ENCODE results near the gene FUT6.
"Not testable (repeated sequence)": the region's sequence is repeated elsewhere in the genome, so short reads cannot be mapped to it uniquely, and the experiment has no call there.

Gene FUT6

DNA sequence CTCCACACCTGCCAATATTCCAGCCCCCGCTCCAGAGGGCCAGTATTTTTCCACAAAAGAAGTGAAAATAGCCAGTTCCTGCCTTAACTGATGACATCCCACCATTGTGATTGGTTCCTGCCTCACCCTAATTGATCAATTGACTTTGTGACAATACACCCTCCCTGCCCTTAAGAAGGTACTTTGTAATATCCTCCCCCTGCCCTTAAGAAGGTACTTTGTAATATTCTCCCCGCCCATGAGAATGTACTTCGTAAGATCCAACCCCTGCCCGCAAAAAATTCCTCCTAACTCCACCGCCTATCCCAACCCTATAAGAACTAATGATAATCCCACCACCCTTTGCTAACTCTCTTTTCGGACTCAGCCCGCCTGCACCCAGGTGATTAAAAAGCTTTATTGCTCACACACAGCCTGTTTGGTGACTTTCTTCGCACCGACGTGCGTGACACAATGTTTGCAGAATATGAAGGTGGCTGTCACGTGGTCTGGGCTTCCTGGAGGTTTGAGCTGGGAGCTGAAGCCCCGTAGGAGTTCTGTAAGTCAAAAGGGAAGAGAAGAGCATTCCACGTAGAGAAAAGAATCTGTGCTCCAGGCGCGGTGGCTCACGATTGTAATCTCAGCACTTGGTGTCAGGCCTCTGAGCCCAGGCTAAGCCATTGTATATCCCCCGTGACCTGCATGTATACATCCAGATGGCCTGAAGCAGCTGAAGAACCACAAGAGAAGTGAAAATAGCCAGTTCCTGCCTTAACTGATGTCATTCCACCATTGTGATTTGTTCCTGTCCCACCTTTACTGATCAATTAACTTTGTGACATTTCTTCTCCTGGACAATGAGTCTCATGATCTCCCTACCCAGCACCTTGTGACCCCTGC is 17.9 kb upstream of the FUT6 start:
- no peak for DNase-seq (ENCODE audit: low read depth)

DNA sequence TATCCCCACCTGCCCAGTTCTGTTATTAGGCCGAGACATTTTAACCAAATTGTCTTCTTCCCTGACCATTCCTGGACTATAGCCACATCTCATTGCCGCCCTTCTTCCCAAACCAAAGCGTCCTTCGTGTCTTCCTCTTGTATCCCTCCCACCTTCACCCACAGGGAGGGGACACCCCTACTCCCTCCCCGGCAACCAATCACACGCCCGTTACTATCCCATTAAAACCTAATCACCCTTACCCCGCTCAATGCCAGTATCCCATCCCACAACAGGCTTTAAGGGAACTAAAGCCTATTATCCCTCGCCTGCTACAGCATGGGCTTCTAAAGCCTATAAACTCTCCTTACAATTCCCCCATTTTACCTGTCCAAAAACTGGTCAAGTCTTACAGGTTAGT is 15.6 kb upstream of the FUT6 start:
- not testable (repeated sequence) for DNase-seq (ENCODE audit: low read depth)

DNA sequence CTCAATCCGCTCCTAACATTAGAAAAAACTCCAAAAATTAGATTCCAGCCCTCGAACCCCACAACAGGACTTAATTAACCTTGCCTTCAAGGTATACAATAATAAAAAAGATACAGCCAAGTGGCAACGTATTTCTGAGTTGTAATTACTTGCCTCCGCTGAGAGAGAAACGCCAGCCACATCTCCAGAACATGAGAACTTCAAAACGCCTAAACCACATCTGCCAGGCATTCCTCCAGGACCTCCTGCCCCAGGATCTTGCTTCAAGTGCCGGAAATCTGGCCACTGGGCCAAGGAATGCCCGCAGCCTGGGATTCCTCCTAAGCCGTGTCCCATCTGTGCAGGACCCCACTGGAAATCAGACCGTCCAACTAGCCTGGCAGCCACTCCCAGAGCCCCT is 14.6 kb upstream of the FUT6 start:
- DNase-seq (ENCODE audit: low read depth), result not testable (repeated sequence)

DNA sequence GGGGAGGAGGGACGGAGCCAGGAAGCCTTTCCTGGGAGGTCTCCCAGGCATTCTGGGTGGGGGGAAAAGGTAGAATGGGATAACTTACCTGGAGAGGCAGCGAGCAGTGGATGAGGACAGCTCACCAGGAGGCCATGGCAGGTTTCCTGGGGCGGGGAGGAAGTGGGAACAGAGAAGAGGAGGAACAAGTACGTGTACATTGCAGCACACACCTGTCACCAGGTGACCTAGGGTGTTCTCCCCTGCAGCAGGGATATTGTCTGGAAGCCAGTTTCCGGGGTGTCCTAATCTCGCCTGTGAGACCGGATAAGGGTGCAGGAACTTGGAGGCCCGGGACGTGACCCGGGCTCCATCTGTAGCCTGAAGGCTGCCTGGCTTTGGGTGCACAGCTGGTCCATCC is 11.8 kb upstream of the FUT6 start, which contains the start of gene FUT3:
Gene FUT3, minus strand, starts transcription at position 148 of the 400 bp plus-strand sequence.
- no peak for DNase-seq (ENCODE audit: low read depth)

DNA sequence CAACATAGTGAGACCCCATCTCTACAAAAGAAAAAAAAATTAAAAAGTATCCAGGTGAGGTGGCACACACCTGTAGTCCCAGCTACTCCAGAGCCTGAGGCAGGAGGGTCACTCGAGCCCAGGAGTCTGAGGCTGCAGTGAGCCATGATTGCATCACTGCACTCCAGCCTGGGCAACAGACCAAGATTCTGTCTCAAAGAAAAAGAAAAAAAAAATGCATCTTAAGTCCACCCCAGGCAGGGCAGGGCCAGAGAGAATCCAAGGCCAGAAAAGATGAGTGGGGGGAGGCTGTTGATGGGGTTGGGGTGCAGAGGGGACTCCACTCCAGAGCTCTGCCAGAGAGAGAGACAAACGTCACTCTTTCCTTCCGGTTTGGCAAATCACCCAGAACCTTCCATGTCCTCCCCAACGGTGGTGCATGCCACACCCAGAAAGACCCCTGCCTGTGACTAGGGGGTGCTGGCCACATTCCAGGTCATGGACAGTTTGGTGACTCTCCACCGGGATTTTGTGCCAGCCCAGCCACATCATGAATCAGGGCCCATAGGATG is 11.3 kb upstream of the FUT6 start:
- DNase-seq (ENCODE audit: low read depth), result no peak

DNA sequence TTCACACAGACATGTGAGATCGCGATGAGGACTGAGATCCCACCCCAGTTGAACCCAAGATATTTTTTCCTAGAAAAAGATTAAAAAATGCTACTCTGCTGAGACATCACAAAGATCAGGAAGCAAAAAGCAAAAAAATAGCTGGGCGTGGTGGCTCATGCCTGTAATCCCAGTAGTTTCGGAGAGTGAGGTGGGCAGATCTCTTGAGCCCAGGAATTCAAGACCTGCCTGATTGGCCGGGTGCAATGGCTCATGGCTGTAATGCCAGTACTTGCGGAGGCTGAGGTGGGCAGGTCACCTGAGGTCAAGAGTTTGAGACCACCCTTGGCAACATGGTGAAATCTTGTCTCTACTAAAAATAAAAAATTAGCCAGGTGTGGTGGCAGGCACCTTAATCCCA is 10.7 kb upstream of the FUT6 start:
- DNase-seq (ENCODE audit: low read depth), result no peak

DNA sequence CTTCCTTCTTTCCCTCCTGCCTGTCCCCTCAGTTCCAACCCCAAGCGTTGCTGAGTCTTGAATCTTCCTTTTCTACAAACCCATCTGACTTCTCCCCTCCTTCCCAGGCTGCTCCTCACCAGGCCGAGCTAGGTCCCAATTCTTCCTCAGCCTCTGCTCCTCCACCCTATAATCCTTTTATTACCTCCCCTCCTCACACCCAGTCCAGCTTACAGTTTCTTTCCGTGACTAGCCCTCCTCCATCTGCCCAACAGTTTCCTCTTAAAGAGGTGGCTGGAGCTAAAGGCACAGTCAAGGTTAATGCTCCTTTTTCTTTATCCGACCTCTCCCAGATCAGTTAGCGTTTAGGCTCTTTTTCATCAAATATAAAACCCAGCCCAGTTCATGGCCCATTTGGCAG is 9.1 kb upstream of the FUT6 start:
- not testable (repeated sequence) for DNase-seq (ENCODE audit: low read depth)

DNA sequence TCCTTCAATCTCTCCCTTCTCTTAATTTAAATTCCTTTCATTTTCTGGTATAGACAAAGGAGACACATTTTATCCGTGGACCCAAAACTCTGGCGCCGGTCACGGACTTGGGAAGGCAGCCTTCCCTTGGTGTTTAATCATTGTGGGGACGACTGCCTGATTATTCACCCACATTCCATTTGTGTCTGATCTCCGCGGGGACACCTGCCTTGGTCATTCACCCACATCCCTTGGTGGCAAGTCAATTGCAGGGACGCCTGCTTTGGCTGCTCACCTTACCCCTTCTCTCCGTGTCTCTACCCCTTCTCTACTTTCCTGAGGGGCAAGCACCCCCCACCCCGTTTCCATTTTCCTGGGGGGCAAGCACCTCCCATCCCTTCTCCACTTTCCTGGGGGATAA is 8.3 kb upstream of the FUT6 start:
- DNase-seq (ENCODE audit: low read depth), result not testable (repeated sequence)

DNA sequence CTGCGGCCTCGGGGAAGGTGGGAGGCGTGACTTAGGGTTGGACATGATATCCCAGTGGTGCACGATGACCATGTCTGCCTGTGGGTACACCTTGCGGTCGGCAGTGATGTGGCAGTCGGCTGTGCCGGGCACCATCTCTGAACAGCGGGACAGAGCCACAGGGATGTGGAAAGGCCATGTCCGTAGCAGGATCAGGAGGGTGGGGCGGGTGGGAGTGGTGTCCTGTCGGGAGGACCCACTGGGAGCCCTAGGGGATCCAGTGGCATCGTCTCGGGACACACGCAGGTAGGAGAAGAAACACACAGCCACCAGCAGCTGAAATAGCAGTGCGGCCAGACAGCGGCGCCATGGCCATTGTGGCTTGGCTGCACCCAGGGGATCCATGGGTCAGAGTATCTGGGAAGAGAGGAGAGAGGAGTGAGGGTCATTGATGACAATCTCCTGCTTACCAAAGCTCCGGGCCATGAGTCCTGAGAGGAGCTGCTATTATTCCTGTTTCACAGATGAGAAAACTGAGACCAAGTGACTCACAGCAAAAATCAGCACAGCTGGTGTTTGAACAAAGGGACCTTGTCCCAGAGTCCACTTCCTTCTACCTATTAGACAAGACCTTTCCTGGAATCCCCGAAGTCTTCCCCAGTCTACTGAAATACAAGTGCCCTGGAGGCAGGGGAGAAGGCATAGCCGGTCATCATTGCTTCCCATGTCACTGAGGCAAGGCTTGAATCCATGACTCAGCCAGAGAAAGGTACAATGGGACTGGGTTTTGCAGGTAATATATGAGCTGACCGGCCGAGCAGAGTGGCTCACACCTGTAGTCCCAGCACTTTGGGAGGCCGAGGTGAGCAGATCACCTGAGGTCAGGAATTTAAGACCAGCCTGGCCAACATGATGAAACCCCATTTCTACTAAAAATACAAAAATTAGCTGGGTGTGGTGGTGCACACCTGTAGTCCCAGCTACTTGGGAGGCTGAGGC is 5.2 kb upstream of the FUT6 start:
- no peak for DNase-seq (ENCODE audit: low read depth)

DNA sequence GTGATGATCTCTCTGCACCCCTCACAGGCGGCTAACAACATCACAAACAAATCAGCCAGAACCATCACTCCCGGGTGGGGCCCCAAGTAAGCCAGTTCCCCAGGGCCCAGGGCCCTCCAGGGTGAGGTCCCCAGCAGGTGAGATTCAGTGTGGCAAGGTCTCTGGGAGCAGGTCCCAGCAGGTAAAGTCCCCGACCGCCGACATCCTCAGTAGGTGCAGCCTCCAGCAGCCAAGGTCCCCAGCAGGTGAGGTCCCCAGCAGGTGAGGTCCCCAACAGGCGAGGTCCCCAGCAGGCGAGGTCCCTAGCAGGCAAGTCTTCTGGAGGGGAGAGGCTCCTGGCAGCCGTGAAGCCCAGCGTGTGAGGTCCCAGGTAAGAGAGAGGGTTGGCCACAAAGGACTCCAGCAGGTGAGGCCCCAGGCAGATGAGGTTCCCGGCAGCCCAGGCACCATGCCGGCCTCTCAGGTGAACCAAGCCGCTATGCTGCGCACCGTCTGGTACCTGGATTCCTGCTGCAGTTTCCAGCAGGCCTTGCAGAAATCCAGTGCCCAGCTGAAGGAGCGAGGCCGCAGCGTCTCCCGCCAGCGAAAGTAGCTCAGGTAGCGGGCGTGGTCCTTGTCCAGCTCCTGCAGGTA is 3.9 kb upstream of the FUT6 start:
- no peak for DNase-seq (ENCODE audit: low read depth)

DNA sequence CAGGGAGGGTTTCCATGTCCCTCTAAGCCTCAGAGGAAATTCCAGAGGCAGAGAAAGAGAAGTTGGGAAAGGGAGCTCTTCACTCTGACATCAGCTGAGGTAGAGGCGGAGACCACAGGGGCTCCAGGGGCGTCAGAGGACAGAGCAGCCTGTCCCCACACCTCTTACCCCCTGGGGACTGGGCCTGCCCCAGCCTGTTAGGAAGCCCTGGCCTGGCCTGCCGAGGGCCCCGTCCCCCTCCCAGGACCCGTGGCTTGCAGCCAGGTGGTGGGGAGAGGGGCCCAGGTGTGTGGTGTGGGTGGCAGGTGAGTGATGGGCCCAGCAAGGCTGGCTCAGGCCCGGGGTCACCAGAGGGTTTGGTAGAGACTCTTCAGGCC is 2.2 kb upstream of the FUT6 start:
- DNase-seq (ENCODE audit: low read depth), result not testable (repeated sequence)

DNA sequence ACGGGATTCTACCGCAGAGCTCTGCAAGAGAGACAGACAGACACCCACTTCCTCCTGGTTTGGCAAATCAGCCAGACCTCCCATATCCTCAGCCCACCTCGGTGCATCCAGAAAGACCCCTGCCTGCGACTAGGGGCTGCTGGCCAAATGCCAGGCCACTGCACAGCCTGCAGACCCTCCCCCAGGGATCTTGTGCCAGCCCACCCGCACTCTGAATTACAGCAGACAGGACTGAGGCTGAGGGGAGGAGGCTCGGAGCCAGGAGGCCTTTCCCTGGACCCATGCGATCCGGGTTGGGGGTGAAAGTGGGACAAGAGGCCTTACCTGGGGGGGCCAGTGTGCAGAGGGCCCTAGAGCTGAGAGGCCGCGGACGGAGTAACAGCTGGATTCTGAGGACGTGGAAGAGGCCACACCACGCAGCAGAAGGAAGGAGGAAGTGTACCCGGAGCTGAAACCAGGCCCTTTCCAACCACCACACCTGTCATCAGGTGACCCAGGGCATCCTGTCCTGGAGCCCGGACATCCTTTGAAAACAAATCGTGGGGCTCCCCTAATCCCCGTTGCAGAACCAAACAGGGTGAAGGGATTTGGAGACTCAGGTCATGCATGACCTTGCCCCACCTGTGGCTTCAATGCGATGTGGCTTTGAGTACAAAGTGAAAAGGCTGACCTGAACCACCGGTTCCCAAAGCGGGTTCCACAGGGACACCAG is 993 bp downstream of the FUT6 start:
- DNase-seq (ENCODE audit: low read depth), result no peak

DNA sequence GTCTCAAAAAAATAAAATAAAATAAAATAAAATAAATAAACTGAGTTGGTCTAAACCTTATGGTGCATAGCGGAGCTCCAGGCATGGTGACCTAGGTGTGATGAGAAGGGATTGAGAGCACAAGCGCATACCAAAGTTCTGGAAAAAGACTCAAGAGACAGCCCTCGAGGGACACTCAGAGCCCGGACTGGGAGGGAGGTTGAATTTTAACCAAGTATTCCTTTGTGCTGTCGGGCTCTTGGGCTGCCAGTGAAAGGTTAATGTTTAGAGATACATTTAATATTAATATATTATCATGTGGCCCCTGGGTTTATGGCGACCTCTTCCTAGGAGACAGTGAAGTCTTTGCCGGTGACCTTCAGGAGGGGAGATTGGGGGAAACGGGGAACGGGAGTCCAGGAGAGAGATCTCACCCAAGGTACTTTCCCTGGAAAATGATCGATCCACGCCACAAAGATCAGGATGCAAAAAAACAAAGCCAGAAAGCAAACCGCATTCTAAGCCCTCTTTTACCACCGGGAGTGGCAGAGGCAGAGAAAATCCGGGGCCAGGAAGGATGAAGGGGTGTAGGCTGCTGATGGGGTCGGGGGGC is 1.6 kb downstream of the FUT6 start:
- no peak for DNase-seq (ENCODE audit: low read depth)

DNA sequence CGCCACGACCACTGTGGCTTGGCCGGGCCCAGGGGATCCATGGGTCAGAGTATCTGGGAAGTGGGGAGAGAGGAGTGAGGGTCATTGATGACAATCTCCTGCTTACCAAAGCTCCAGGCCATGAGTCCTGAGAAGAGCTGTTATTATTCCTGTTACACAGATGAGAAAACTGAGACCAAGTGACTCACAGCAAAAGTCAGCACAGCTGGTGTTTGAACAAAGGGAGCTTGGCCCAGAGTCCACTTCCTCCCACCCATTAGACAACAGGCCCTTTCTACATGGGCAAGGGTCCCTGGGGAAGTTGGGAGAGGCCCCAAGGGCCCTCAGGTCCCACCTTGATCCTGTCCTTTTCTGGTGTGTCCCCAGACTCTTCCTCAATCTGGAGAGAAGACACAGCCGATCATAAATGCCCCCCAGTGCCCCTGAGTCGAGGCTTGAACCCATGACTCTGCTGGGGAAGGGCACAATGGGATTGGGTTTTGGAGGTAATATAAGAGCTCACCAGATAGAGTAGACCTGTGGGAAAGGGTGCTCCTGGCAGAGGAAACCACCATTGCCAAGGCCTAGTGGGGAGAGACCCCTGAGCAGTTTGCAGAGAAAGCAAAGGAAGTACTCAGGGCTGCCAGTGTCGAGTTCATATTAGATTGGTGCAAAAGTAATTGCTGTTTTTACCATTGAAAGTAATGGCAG is 6.8 kb downstream of the FUT6 start:
- no peak for DNase-seq (ENCODE audit: low read depth)

DNA sequence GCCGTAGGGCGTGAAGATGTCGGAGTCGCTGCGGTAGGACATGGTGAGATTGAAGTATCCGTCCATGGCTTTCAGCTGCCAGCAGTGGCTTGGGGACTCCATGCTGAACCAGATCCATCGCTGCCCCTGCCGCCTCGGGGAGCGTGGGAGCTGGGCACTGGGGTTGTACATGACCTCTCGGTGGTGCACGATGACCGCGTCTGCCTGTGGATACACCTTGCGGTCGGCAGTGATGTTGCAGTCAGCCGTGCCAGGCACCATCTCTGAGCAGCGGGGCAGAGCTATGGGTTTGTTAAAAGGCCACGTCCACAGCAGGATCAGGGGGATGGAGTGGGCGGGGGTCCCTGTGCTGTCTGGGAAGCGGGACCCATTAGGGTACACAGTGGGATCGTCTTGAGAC is 7.4 kb downstream of the FUT6 start:
- no peak for DNase-seq (ENCODE audit: low read depth)

DNA sequence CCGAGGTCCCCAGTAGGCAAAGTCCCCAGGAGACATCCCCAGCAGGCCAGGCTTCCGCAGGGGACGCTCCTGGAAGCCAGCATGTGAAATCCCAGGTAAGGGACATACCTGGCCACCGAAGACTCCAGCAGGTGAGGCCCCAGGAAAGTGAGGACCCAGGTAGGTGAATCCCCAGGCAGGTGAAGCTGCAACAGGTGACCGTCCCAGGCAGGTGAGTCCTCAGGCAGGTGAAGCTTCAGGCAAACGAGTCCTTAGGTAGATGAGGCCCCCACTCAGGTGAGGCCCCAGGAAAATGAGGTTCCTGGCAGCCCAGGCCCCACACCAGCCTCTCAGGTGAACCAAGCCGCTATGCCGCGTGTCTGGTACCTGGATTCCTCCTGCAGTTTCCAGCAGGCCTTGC is 8.3 kb downstream of the FUT6 start:
- no peak for DNase-seq (ENCODE audit: low read depth)

DNA sequence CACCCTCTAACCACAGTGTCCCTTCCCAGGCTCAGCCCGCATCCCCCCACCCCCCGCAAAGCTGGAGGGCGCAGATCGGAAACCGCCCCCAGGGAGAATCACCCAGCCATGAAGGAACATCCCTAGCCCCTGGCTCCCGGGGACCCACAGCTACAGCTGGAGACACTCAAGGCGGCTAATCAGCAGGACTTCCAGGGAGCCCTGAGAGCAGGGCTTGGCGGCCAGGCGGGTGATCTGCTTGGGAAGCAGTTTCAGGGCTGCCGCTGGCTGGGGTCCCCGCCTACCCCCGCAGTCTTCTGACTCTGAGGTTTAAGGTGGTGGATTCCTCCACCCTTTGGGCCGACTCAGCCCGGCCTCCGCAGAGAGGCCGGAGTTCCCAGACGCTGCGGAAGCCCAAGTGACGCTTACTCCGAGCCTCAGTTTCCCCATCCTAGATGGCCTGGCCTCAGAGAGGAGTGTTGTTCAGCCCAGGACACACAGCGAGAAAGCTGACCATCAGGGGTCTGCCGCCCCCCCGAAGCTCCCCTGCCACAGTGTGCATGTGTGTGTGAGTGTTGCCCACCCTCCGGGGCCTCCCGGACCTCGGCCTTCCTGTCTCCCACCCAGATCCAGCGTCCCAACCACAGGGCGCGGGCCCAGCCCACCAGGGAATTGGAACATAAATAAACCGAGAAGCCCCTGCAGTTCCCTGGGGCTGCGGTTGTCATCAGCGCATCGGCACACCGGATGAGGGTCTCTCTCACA is 9.8 kb downstream of the FUT6 start:
- DNase-seq (ENCODE audit: low read depth), result no peak

DNA sequence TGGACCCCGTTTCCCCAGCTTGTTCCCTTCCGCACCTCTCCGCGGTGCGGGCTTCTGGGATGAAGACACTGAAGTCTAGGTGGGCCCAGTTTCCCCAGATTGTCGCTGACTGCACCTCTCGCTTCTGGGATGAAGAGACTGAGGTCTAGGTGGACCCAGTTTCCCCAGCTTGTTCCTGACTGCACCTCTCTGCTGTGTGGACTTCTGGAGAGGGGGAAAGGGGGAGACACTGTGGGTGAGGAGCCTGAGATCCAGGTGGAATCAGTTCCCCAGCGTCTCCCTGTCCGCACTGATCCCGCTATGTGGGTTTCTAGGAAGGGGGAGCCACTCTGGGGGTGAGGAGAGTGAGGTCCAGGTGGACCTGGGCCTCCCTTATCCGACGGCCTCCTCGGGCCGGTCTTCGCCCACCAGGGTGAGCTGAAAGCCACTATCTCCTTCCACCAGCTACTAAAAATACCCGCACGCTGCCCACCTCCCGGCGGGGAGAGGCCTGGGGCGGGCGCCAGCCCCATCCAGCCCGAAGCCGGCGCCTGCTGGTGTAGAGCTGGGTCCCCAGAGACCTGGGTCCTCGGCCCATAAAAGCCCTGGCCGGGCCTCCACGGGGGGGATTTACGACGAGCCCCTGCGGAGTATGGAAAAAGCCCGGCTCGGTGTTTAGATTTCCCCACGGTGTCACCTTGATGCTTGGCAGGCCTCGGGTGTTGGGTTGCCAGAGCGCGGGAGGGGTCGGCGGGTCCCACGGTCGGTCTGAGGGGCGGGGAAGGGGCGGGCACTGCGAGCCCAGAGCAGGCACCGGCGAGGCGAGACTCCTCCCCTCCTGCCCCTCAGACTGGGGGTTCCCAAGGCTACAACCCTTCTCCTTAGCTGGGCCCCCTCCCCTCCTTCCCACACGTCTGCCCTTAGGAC is 10.6 kb downstream of the FUT6 start:
- DNase-seq (ENCODE audit: low read depth), result no peak

Measured in activated T-helper 1 cell treated with Interleukin-2 at 50 U/mL for 16 hours (primary cell).